AG08395 (cell line): ENCODE data around the gene MYO3B.

Experiments used
- DNase-seq: peaks from one replicate; pipeline ENCODE4 v3.0.0; 2012; ENCODE audit warnings: mixed read lengths, low spot score

MYO3B gene

DNA sequence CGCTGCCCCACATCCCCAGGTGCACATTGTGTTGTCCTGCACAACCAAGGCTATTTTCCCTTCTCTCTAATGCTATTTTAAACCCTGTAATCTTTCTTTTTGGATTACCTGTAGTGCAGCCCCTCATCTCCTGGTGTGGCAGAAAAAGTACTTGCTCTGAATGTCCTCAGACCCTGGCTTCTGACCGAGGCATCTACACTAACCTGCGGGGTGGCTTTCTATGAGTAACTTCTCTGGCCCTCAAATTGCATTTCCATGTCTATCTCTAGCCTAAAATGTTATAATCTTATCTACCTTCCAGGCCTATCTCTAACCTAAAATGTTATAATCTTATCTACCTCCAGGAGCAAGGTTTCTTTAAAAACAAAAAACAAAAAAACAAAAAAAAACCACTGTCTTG lies 519.0 kb downstream of the MYO3B start:
- no peak for DNase-seq

DNA sequence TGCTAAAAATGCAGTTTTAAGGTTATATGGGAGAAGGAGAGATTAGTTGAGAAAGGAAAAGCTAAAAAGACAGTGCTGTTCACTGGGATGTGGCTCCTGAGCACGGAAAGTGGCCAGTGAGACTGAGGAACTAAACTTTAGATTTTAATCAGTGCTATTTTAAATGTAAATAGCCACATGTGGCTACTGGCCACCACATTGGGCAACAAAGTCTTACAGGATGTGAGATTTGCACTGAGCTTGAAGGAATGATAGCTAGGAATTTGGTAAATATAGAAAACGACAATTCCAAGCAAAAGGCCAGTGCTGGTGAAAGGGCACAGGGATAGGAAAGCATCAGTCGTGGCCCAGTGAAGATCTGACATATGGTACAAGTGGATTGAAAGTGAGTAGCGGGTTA lies 523.1 kb downstream of the MYO3B start:
- DNase-seq: no peak

DNA sequence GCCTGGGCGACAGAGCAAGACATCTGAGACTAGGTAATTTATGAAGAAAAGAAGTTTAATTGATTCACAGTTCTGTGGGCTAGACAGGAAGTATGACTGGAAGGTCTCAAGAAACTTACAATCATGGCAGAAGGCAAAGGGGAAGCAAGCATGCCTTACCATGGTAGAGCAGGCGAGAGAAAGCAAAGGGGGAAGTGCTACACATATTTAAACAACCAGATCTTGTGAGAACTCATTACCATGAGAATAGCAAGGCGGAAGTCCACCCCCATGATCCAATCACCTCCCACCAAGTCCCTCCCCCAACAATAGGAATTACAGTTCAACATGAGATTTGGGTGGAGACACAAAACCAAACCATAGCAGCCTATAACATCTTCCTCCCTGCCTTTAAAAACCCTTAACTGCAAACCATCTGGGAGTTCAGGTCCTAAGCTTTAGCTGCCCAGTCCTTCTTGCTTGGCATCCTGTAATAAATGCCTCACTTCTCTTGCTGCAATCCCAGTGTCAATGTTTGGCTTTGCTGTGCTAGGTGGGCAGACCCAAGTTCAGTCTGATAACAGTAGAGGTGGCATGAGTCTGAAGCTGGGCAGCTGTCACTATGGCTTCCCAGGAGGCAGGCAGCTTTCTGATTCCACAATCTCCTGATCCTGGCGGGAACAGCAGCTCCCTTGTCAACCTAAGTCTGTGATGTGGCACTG lies 526.0 kb downstream of the MYO3B start:
- DNase-seq: no peak
